ENCODE results near the gene ATP6AP1. TPM values are rescaled to one million over a fixed set of nuclear protein-coding genes. Genes with fewer than 3 reads are reported as not detected.

The ATP6AP1 gene
- polyA plus RNA-seq, 4 donors = 34.0 to 157 (median 57.4) TPM

Other genes with a start within 250 kb of the ATP6AP1 start
- not detected for gene OPN1MW, start 246.1 kb upstream of the ATP6AP1 start, polyA plus RNA-seq
- not detected for gene OPN1MW2, start 208.9 kb upstream of the ATP6AP1 start, polyA plus RNA-seq
- gene OPN1MW3, start 171.1 kb upstream of the ATP6AP1 start, polyA plus RNA-seq = not detected
- not detected for gene TEX28, start 133.6 kb upstream of the ATP6AP1 start, polyA plus RNA-seq
- gene TKTL1, start 132.9 kb upstream of the ATP6AP1 start, polyA plus RNA-seq = under 1 TPM in 2 of 4 donors, not detected in 2; 0.12 to 0.18 TPM
- 100 to 1,000 TPM in 1 of 4 donors, 10 to 100 TPM in 3; 19.2 to 251 (median 73.8) TPM for gene FLNA, start 54.0 kb upstream of the ATP6AP1 start, polyA plus RNA-seq
- gene EMD, start 49.4 kb upstream of the ATP6AP1 start, polyA plus RNA-seq = 10 to 100 TPM; 37.6 to 82.3 (median 55.6) TPM
- gene RPL10, start 30.3 kb upstream of the ATP6AP1 start, polyA plus RNA-seq = 1,000 to 10,000 TPM; 3,043 to 5,653 (median 5,166) TPM
- gene DNASE1L1, start 19.4 kb upstream of the ATP6AP1 start, polyA plus RNA-seq = 10 to 100 TPM; 17.0 to 27.4 (median 21.7) TPM
- gene TAFAZZIN, start 17.1 kb upstream of the ATP6AP1 start, polyA plus RNA-seq = 10 to 100 TPM; 31.8 to 78.3 (median 50.8) TPM
- gene GDI1, start 8.5 kb downstream of the ATP6AP1 start, polyA plus RNA-seq = 10 to 100 TPM; 59.2 to 76.5 (median 62.6) TPM
- gene FAM50A, start 15.5 kb downstream of the ATP6AP1 start, polyA plus RNA-seq = 100 to 1,000 TPM in 2 of 4 donors, 10 to 100 TPM in 2; 64.5 to 181 (median 119) TPM
- gene PLXNA3, start 29.6 kb downstream of the ATP6AP1 start, polyA plus RNA-seq = 10 to 100 TPM in 2 of 4 donors, 1 to 10 TPM in 2; 3.2 to 30.1 (median 9.6) TPM
- 10 to 100 TPM in 3 of 4 donors, 1 to 10 TPM in 1; 8.1 to 26.6 (median 21.8) TPM for gene LAGE3, start 50.6 kb downstream of the ATP6AP1 start, polyA plus RNA-seq
- gene UBL4A, start 57.9 kb downstream of the ATP6AP1 start, polyA plus RNA-seq = 10 to 100 TPM; 23.8 to 32.3 (median 28.3) TPM
- 10 to 100 TPM; 11.6 to 22.2 (median 15.8) TPM for gene SLC10A3, start 62.0 kb downstream of the ATP6AP1 start, polyA plus RNA-seq
- 100 to 1,000 TPM in 2 of 4 donors, 10 to 100 TPM in 2; 45.6 to 123 (median 90.1) TPM for gene FAM3A, start 87.6 kb downstream of the ATP6AP1 start, polyA plus RNA-seq
- gene G6PD, start 118.2 kb downstream of the ATP6AP1 start, polyA plus RNA-seq = 10 to 100 TPM; 10.5 to 23.4 (median 13.3) TPM
- 10 to 100 TPM; 17.7 to 34.9 (median 27.7) TPM for gene IKBKG, start 118.9 kb downstream of the ATP6AP1 start, polyA plus RNA-seq
- not detected for gene CTAG1A, start 156.5 kb downstream of the ATP6AP1 start, polyA plus RNA-seq
- not detected for gene CTAG1B, start 190.6 kb downstream of the ATP6AP1 start, polyA plus RNA-seq
- 1 to 10 TPM in 1 of 4 donors, not detected in 3; 7.8 TPM for gene CTAG2, start 224.9 kb downstream of the ATP6AP1 start, polyA plus RNA-seq

Data from small intestine (tissue), 4 donors.